Prostate gland (tissue), 2 donors: Measurements from ENCODE around the gene CREB3L2. TPM values are rescaled to one million over a fixed set of nuclear protein-coding genes. Genes with fewer than 3 reads are reported as not detected.

Source experiments
- DNase-seq: peaks from one replicate; pipeline ENCODE4 v3.0.0-alpha.2; 2019; ENCODE audit warnings: low spot score
- H3K27ac ChIP-seq, 2 donors: fragments of 200-600 bp; sonication (generic); 2 replicates each; pipeline ENCODE4 v1.5.1; 2017 to 2019
- H3K27me3 ChIP-seq: fragments of 200-600 bp; sonication (generic); replicated peaks from 2 replicates; pipeline ENCODE4 v1.5.1; 2019; ENCODE audit not compliant: insufficient read depth
- H3K36me3 ChIP-seq, 2 donors: fragments of 200-600 bp; sonication (generic); 1 replicate in 1 of 2; 2 replicates in 1 of 2; pipeline versions ENCODE4 v1.5.1 to v1.8.1; 2017 to 2019
- H3K4me1 ChIP-seq: fragments of 200-600 bp; sonication (generic); replicated peaks from 2 replicates; pipeline ENCODE4 v1.5.1; 2019
- H3K4me3 ChIP-seq, 2 donors: fragments of 200-600 bp; sonication (generic); 2 replicates each; pipeline ENCODE4 v1.5.1; 2017 to 2019
- H3K9me3 ChIP-seq: fragments of 200-600 bp; sonication (generic); 2 replicates; pipeline ENCODE4 v1.5.1; 2017
- POLR2A ChIP-seq: fragments of 450-650 bp; IDR thresholded peaks from one replicate; pipeline ENCODE4 v1.6.1; 2016; ENCODE audit warnings: antibody characterized with exemption, mild to moderate bottlenecking
- POLR2AphosphoS5 ChIP-seq: sonication (generic); formaldehyde crosslinking; IDR thresholded peaks from one replicate; pipeline ENCODE4 v1.6.1; 2017; ENCODE audit warnings: antibody characterized with exemption
- WGBS: methylation state at CpG from one replicate; pipeline ENCODE4 v1.1.5; 2018; 5-methylcytosine and 5-hydroxymethylcytosine counted together
- intact Hi-C: fragments of 100-400 bp; cut with DNase I; formaldehyde crosslinking; loops from one replicate; pipeline ENCODE4 v1.14.2; 2022
- total RNA-seq, 2 donors: library from RNA; depleted of rRNA; stranded (reverse); fragments of >200 nt; gene quantifications; one replicate each; pipeline ENCODE4 v1.1.0, GENCODE V29; 2016
- TF ChIP-seq, protein P1 (sequence below), 4 experiments: fragments of 200-600 bp in 2 of 4; fragments of 450-650 bp in 2 of 4; sonication (generic) in 2 of 4; IDR thresholded peaks; 1 replicate in 3 of 4; 2 replicates in 1 of 4; pipeline ENCODE4 v1.5.1; 2016 to 2019; ENCODE audit warnings: antibody characterized with exemption in 4 of 4, mild to moderate bottlenecking in 2 of 4, moderate library complexity in 2 of 4

CREB3L2 gene
- total RNA-seq, 2 donors from 2014 or later: 34.1 to 42.0 TPM

DNA sequence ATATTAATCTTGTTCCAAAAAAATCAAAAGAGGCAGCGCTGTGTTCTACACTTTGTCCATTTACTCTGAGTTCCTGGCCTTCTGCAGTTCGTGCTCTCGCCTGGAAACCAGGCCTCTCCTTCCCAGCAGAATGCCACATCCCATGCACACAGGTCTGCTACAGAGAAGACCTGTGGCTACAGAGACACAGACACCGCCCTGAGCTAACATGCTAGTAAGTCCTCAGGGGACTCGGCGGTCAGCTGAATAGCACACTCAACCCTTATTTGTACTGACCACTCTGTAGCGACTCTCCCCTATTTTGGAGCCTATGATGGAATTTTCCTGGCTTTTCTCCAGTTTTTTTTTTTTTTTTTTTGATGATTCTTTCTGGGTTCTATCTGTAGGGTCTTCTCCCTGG is 12.8 kb downstream of the CREB3L2 start:
- TF ChIP-seq, protein P1, sequence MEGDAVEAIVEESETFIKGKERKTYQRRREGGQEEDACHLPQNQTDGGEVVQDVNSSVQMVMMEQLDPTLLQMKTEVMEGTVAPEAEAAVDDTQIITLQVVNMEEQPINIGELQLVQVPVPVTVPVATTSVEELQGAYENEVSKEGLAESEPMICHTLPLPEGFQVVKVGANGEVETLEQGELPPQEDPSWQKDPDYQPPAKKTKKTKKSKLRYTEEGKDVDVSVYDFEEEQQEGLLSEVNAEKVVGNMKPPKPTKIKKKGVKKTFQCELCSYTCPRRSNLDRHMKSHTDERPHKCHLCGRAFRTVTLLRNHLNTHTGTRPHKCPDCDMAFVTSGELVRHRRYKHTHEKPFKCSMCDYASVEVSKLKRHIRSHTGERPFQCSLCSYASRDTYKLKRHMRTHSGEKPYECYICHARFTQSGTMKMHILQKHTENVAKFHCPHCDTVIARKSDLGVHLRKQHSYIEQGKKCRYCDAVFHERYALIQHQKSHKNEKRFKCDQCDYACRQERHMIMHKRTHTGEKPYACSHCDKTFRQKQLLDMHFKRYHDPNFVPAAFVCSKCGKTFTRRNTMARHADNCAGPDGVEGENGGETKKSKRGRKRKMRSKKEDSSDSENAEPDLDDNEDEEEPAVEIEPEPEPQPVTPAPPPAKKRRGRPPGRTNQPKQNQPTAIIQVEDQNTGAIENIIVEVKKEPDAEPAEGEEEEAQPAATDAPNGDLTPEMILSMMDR (IDR thresholded peaks at IDR 0.05): no peak
- TF ChIP-seq POLR2A (no peak), POLR2AphosphoS5 (no peak)
- Histone ChIP-seq H3K27ac (peak overlapping the region; percentile 0 to 44), H3K4me3 (no peak overlapping the region), H3K4me1 (peaks cover 30% of the 10 kb centered on the region), H3K9me3 (no peaks in the 10 kb centered on the region), H3K36me3 (no peaks in the 10 kb centered on the region), H3K27me3 (no peaks in the 10 kb centered on the region)
- no peak for DNase-seq
- intact Hi-C loops: loop anchor here (5.0 kb wide), 1 partner anchor 37 kb away; no protein-coding TSS in a partner anchor
- 69% methylated on average over 7 of the region's 7 CpGs for WGBS

DNA sequence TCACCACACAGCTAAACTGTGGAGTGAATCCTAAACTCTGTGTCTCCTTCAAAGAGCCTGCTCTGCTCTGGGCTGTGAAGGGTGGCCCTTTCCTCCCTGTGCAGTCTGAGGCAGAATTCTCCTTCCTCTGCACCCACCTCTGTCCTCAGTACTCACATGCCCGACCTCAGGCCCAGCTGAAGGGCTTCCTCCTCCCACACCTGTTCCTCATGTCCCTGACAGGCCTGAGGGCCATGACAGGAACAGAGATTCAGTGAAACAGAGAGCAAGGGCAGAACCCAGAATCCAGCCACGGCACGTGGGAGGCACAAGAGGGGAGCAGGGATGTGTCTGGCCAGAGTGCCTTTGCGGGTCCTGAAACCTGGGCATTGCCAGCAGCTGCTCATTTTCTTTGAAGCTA is 13.9 kb downstream of the CREB3L2 start:
- Histone ChIP-seq H3K4me3 (no peak overlapping the region), H3K27me3 (no peaks in the 10 kb centered on the region), H3K27ac (peak overlapping the region; percentile 10 to 44), H3K36me3 (no peaks in the 10 kb centered on the region), H3K9me3 (no peaks in the 10 kb centered on the region), H3K4me1 (peaks cover 30% of the 10 kb centered on the region)
- intact Hi-C loops: loop anchor here (5.0 kb wide), 1 partner anchor 36 kb away; no protein-coding TSS in a partner anchor
- TF ChIP-seq, protein P1 (IDR thresholded peaks at IDR 0.05): no peak
- TF ChIP-seq POLR2AphosphoS5 (no peak), POLR2A (no peak)
- DNase-seq: no peak
- 56% methylated on average over 4 of the region's 4 CpGs for WGBS

DNA sequence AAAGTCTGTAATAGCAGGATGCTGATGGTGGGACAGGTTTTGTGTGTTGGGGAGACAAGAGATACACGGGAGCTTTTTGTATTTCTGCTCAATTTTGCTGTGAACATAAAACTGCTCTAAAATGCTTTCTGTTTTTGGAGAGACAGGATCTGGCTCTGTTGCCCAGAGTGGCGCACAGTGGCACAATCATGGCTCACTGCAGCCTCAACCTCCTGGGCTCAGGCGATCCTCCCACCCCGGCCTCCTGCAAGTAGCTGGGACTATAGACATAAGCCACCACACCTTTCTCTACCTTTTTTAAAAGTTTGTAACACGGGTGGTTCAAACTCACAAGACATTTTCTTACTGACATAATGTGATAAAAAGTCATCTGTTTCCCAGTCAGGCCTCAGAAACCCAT is 14.3 kb downstream of the CREB3L2 start:
- intact Hi-C loops: loop anchor here (5.0 kb wide), 1 partner anchor 35 kb away; no protein-coding TSS in a partner anchor
- no peak for TF ChIP-seq POLR2AphosphoS5
- TF ChIP-seq POLR2A: no peak
- TF ChIP-seq, protein P1 (IDR thresholded peaks at IDR 0.05): no peak
- Histone ChIP-seq H3K27ac (peak overlapping the region; percentile 10 to 44), H3K27me3 (no peaks in the 10 kb centered on the region), H3K4me1 (peaks cover 28% of the 10 kb centered on the region), H3K9me3 (no peaks in the 10 kb centered on the region), H3K4me3 (no peak overlapping the region), H3K36me3 (no peaks in the 10 kb centered on the region)
- no peak for DNase-seq
- WGBS: 78% methylated on average over 5 of the region's 5 CpGs

DNA sequence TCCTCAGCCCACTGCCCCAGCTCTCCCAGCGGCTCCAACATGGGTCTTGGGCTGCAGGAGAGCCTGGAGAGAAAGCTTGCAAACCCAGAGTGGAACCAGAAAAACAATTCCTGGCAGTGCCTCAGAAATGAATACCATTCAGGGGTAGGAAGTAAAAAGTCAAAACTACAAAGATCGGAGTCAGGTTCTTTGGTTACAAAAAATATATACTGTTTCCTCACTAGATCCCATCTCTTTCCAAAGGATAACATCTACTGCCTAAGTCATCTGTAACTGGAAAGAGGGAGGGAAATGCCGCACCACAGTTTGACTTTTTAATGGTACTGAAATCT is 14.9 kb downstream of the CREB3L2 start:
- H3K4me1 ChIP-seq: peaks cover 25% of the 10 kb centered on the region
- H3K9me3 ChIP-seq: no peaks in the 10 kb centered on the region
- H3K27ac ChIP-seq: peak overlapping the region; percentile 10 to 44
- H3K27me3 ChIP-seq: no peaks in the 10 kb centered on the region
- TF ChIP-seq POLR2AphosphoS5 (no peak), POLR2A (no peak)
- TF ChIP-seq, protein P1 (IDR thresholded peaks at IDR 0.05): no peak
- no peaks in the 10 kb centered on the region for H3K36me3 ChIP-seq
- DNase-seq: no peak
- intact Hi-C loops: loop anchor here (5.0 kb wide), 1 partner anchor 35 kb away; no protein-coding TSS in a partner anchor
- WGBS: 38% methylated on average over 3 of the region's 3 CpGs
- H3K4me3 ChIP-seq: no peak overlapping the region

DNA sequence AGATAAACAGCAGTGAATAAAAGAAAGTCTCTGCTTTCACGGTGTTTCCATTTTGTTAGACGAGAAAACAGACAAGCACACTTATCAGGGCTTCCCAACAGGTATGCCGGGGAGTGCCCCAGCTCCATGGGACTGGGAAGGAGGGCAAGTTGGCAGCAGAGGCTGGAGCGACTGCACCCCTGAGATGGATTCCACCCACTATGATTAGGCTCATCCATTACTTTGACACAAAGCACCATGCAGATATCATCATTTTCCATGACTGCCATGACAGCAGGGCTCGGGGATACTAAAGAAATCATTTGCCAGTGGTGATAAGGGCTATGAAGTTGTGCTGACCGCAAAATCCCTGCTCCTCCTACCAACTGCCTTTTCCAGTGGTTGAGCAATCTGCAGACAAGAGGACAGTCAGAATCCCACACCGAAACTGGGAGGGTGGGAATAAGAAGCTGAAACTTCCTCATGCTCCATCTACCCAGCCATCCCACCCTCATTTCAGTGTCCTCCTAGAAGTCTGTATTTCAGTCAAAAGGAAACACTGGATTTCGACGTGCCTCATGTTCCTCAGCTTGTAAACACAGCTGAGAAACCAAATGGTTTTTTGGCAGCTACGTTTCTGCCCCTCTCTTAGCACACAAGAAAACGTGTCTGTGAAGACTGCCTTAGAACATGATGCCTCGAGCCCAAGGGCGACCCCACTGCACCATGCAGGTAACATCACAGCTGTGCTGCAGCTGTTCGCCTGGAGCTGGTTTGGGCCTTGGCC is 15.5 kb downstream of the CREB3L2 start:
- no peak for DNase-seq
- no peaks in the 10 kb centered on the region for H3K36me3 ChIP-seq
- H3K4me1 ChIP-seq: peaks cover 25% of the 10 kb centered on the region
- H3K4me3 ChIP-seq: no peak overlapping the region
- intact Hi-C loops: loop anchor here (5.0 kb wide), 1 partner anchor 34 kb away; no protein-coding TSS in a partner anchor
- 51% methylated on average over 14 of the region's 14 CpGs for WGBS
- H3K9me3 ChIP-seq: no peaks in the 10 kb centered on the region
- TF ChIP-seq, protein P1 (IDR thresholded peaks at IDR 0.05): no peak
- no peak for TF ChIP-seq POLR2A
- TF ChIP-seq POLR2AphosphoS5: no peak
- peak overlapping the region; percentile 10 to 44 for H3K27ac ChIP-seq
- H3K27me3 ChIP-seq: no peaks in the 10 kb centered on the region
